C4-2B (cell line): ENCODE data around the gene LHCGR.

Source experiments
- CTCF ChIP-seq: fragments of 450-650 bp; conservative IDR thresholded peaks from 2 replicates; pipeline ENCODE4 v1.5.1; 2017; ENCODE audit warnings: mild to moderate bottlenecking
- ZFX ChIP-seq: fragments of 450-650 bp; IDR thresholded peaks from 2 replicates; pipeline ENCODE4 v1.6.1; 2017

- TF ChIP-seq CTCF (no peak), ZFX (no peak)
Observed at GRCh38 chr2:48790407-48791170, 35.1 kb upstream of the LHCGR start.
